ENCODE measurements around the gene EMC6.

- TF ChIP-seq, protein P1, sequence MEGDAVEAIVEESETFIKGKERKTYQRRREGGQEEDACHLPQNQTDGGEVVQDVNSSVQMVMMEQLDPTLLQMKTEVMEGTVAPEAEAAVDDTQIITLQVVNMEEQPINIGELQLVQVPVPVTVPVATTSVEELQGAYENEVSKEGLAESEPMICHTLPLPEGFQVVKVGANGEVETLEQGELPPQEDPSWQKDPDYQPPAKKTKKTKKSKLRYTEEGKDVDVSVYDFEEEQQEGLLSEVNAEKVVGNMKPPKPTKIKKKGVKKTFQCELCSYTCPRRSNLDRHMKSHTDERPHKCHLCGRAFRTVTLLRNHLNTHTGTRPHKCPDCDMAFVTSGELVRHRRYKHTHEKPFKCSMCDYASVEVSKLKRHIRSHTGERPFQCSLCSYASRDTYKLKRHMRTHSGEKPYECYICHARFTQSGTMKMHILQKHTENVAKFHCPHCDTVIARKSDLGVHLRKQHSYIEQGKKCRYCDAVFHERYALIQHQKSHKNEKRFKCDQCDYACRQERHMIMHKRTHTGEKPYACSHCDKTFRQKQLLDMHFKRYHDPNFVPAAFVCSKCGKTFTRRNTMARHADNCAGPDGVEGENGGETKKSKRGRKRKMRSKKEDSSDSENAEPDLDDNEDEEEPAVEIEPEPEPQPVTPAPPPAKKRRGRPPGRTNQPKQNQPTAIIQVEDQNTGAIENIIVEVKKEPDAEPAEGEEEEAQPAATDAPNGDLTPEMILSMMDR (conservative IDR thresholded peaks at IDR 0.05; ENCODE audit: low read depth, low read length) = no peak
- TF ChIP-seq POLR2A (IDR thresholded peaks at IDR 0.05; ENCODE audit: low read depth, low read length) (no peak), RAD21 (IDR thresholded peaks at IDR 0.05; ENCODE audit: low read length) (no peak)
Measured at GRCh38 chr17:3688852-3689261, 20.2 kb downstream of the EMC6 start.
